A673 (cell line): ENCODE results near the gene SPATS2. TPM values are rescaled to one million over a fixed set of nuclear protein-coding genes. Genes with fewer than 3 reads are reported as not detected.

Experiments used
- BruUV-seq: library from RNA; stranded (reverse); fragments of 400-500 nt; replicated peaks from 2 replicates; lab custom pipeline; 2021; lab: Mats Ljungman, UMichigan
- CTCF ChIA-PET: fragments of 300-600 bp; sonication (Branson Sonifier 250); formaldehyde crosslinking; loops from one replicate; lab custom pipeline; 2022; ENCODE audit warnings: antibody characterized with exemption; lab: Charles Lee
- POLR2A ChIA-PET: fragments of 300-600 bp; sonication (Branson Sonifier 250); formaldehyde crosslinking; loops from one replicate; lab custom pipeline; 2022; ENCODE audit warnings: antibody characterized with exemption; ENCODE audit not compliant: low non-redundant PET; lab: Charles Lee
- DNase-seq: peaks from one replicate; pipeline ENCODE4 v3.0.0-alpha.2; 2015; ENCODE audit warnings: low spot score
- H3K27ac ChIP-seq: fragments of 200-600 bp; sonication (generic); 2 replicates; pipeline ENCODE4 v1.5.1; 2016; ENCODE audit warnings: mixed run types, low read depth, mild to moderate bottlenecking, mixed read lengths, antibody characterized with exemption, low read length; ENCODE audit not compliant: poor library complexity, severe bottlenecking
- H3K27me3 ChIP-seq: fragments of 200-600 bp; sonication (generic); replicated peaks from 2 replicates; pipeline ENCODE4 v1.6.1; 2017; ENCODE audit warnings: mixed run types, low read depth, mild to moderate bottlenecking, mixed read lengths, antibody characterized with exemption, low read length; ENCODE audit not compliant: insufficient read depth, poor library complexity
- H3K36me3 ChIP-seq: fragments of 200-600 bp; sonication (generic); 2 replicates; pipeline ENCODE4 v1.6.1; 2016; ENCODE audit warnings: mixed run types, mild to moderate bottlenecking, mixed read lengths, antibody characterized with exemption, low read length; ENCODE audit not compliant: insufficient read depth, poor library complexity, severe bottlenecking
- H3K4me1 ChIP-seq: fragments of 200-600 bp; sonication (generic); 2 replicates; pipeline ENCODE4 v1.6.1; 2017; ENCODE audit warnings: mixed run types, mild to moderate bottlenecking, mixed read lengths, antibody characterized with exemption, low read length; ENCODE audit not compliant: insufficient read depth, poor library complexity, severe bottlenecking
- H3K4me3 ChIP-seq: fragments of 200-600 bp; sonication (generic); 2 replicates; pipeline ENCODE4 v1.5.1; 2016; ENCODE audit warnings: low read depth, mixed run types, mild to moderate bottlenecking, mixed read lengths, low read length; ENCODE audit not compliant: poor library complexity, severe bottlenecking
- H3K9me3 ChIP-seq: fragments of 200-600 bp; sonication (generic); 2 replicates; pipeline ENCODE4 v1.6.1; 2016; ENCODE audit warnings: mixed run types, low read depth, mild to moderate bottlenecking, mixed read lengths, antibody characterized with exemption, low read length; ENCODE audit not compliant: poor library complexity, severe bottlenecking
- EZH2 ChIP-seq: fragments of 200-600 bp; sonication (generic); IDR thresholded peaks from 2 replicates; pipeline ENCODE4 v1.6.1; 2017; ENCODE audit warnings: borderline replicate concordance, low read depth, mild to moderate bottlenecking, mixed read lengths, antibody characterized with exemption, low read length; ENCODE audit not compliant: poor library complexity, severe bottlenecking
- intact Hi-C: fragments of 100-400 bp; cut with micrococcal nuclease; formaldehyde crosslinking; loops from one replicate; pipeline ENCODE4 v1.10.0; 2022; ENCODE audit not compliant: unreplicated experiment
- total RNA-seq: library from RNA; stranded (reverse); gene quantifications from 2 replicates; pipeline ENCODE4 v1.2.3, GENCODE V29; 2021
- TF ChIP-seq, protein P1 (sequence below): fragments of 300-800, 200-600 bp; sonication (generic); conservative IDR thresholded peaks from 2 replicates; pipeline ENCODE4 v1.5.1; 2017; ENCODE audit warnings: low read depth, mild to moderate bottlenecking, antibody characterized with exemption, low read length, moderate library complexity, mixed read lengths

SPATS2 gene
- total RNA-seq, 1 experiment from 2014 or later: 82.8 TPM

- DNase-seq: no peak
- ChIA-PET CTCF (no interaction called here), POLR2A (interaction anchor here (0.6 kb wide), 1 partner anchor 276 kb away, joined by 3 read pairs; no protein-coding TSS in a partner anchor)
- H3K36me3 ChIP-seq: peaks cover 45% of the 10 kb centered on the region
- H3K27me3 ChIP-seq: no peaks in the 10 kb centered on the region
- H3K4me3 ChIP-seq: peak overlapping the region; percentile 89
- peaks cover 8% of the 10 kb centered on the region for H3K4me1 ChIP-seq
- H3K9me3 ChIP-seq: no peaks in the 10 kb centered on the region
- BruUV-seq: no TSS peak
- intact Hi-C loops: no loop called here
- no peak for TF ChIP-seq EZH2
- TF ChIP-seq, protein P1, sequence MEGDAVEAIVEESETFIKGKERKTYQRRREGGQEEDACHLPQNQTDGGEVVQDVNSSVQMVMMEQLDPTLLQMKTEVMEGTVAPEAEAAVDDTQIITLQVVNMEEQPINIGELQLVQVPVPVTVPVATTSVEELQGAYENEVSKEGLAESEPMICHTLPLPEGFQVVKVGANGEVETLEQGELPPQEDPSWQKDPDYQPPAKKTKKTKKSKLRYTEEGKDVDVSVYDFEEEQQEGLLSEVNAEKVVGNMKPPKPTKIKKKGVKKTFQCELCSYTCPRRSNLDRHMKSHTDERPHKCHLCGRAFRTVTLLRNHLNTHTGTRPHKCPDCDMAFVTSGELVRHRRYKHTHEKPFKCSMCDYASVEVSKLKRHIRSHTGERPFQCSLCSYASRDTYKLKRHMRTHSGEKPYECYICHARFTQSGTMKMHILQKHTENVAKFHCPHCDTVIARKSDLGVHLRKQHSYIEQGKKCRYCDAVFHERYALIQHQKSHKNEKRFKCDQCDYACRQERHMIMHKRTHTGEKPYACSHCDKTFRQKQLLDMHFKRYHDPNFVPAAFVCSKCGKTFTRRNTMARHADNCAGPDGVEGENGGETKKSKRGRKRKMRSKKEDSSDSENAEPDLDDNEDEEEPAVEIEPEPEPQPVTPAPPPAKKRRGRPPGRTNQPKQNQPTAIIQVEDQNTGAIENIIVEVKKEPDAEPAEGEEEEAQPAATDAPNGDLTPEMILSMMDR: no peak
- H3K27ac ChIP-seq: no peak overlapping the region
Observed at GRCh38 chr12:49566361-49566760, 199.1 kb downstream of the SPATS2 start.

GRCh38 chr12:49567302-49567610 is 200.0 kb downstream of the SPATS2 start:
- H3K27ac ChIP-seq: peak overlapping the region; percentile 96
- H3K4me3 ChIP-seq: peak overlapping the region; percentile 89
- ChIA-PET CTCF (interaction anchor here (0.6 kb wide), 1 partner anchor 417 kb away, joined by 3 read pairs; no protein-coding TSS in a partner anchor), POLR2A (interaction anchor here (0.6 kb wide), 1 partner anchor 16 kb away, joined by 3 read pairs; no protein-coding TSS in a partner anchor)
- H3K9me3 ChIP-seq: no peaks in the 10 kb centered on the region
- no peaks in the 10 kb centered on the region for H3K27me3 ChIP-seq
- DNase-seq: no peak
- peaks cover 8% of the 10 kb centered on the region for H3K4me1 ChIP-seq
- no TSS peak for BruUV-seq
- intact Hi-C loops: no loop called here
- H3K36me3 ChIP-seq: peaks cover 37% of the 10 kb centered on the region
- TF ChIP-seq EZH2: no peak
- TF ChIP-seq, protein P1: no peak

DNA sequence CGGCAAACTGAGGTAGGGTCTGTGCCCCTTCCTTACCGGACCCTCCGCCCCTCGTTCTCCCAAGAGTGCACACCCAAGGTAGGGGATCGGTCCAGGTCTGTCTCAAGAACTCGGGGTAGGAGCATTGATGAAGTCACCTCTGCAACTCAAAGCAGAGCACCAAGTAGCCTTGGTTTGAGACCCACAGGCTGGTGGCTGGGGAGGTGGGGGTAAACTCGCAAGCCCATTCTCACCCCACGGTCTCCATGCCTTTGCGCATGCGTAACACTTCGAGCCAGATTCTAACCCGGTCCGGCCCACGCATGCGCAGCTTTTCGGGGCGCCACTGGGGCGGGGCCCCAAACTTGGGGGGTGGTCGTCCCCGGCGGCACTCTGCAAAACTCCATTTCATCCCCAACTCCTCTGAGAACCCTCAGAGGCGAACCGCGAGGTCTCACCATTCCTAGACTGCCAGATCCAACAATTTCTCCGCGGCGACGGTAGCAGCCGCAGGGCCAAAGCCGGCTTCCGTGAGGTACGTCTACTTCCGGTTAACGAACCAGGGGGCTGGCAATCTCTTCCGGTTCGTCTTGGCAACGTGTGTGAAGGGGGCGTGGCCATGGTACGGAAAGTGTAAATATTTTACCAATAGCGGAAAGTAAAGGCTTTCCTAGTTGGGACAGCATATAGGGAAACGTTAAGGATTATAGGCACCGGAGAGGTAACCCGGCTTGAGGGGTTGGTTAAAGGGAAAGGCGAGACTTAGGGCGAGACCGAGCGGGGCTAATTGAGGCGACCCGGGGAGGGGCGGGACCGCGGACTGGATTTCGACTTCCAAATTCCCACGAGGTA is 200.6 kb downstream of the SPATS2 start, which contains the start of gene MCRS1:
TSS of gene MCRS1 (minus strand) at position 532 of the 831 bp plus-strand sequence. CDS start 1,411 bp downstream, outside the sequence.
- H3K27ac ChIP-seq: peak within 1 kb of the TSS; percentile 96
- H3K4me3 ChIP-seq: peak within 1 kb of the TSS; percentile 89
- H3K9me3 ChIP-seq: no peaks in the 10 kb centered on the region
- BruUV-seq: TSS peak; percentile 84
- intact Hi-C loops: no loop called here
- TF ChIP-seq EZH2: no peak
- TF ChIP-seq, protein P1: no peak
- ChIA-PET CTCF (interaction anchor here (0.6 kb wide), 1 partner anchor 418 kb away, joined by 3 read pairs; no protein-coding TSS in a partner anchor), POLR2A (interaction anchor here (0.6 kb wide), 1 partner anchor 17 kb away, joined by 3 read pairs; no protein-coding TSS in a partner anchor)
- peak; percentile 95 for DNase-seq
- H3K4me1 ChIP-seq: peaks cover 8% of the 10 kb centered on the region
- peaks cover 32% of the 10 kb centered on the region for H3K36me3 ChIP-seq
- H3K27me3 ChIP-seq: no peaks in the 10 kb centered on the region
